ENCODE data around the gene SIRPB2. TPM values are rescaled to one million over a fixed set of nuclear protein-coding genes. Genes with fewer than 3 reads are reported as not detected.

SIRPB2 gene
- total RNA-seq, 1 experiment from 2014 or later = not detected

DNA sequence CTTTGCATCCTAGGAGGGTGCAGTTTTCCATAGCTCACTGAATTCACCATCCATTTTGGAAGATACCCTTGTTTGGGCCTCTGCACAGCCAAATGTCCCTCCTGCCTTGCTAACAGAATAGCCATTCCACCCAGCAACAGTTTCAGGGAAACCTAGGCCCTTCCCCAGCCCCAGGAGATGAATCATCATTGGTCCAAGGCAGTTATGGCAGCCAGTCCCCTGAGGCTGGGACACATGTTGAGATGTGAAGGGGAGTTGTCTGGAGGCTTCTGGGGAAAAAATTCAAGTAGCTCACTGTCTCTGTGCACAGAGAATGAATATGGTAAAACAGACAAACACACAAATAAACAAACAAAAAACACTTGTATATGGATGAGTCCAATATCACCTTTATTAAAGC, 17.4 kb upstream of the SIRPB2 start:
- no peak overlapping the region for H2BK120ac ChIP-seq (ENCODE audit: low read depth, low read length, poor library complexity, severe bottlenecking)
- H4K91ac ChIP-seq (ENCODE audit: insufficient read length, low read depth, low read length) = no peak overlapping the region
- H3K79me2 ChIP-seq (ENCODE audit: insufficient read depth, low read length) = no peaks in the 10 kb centered on the region
- H2BK20ac ChIP-seq (ENCODE audit: low read depth, low read length, poor library complexity, severe bottlenecking) = no peak overlapping the region
- H2BK5ac ChIP-seq (ENCODE audit: insufficient read length, low read length) = no peak overlapping the region
- no peak overlapping the region for H3T11ph ChIP-seq (ENCODE audit: low read length)
- no peaks in the 10 kb centered on the region for H3K23me2 ChIP-seq (ENCODE audit: insufficient read length, low read depth, low read length, poor library complexity, severe bottlenecking)
- no peaks in the 10 kb centered on the region for H3K27me3 ChIP-seq (ENCODE audit: insufficient read depth, low read length)
- no peaks in the 10 kb centered on the region for H3K79me1 ChIP-seq (ENCODE audit: insufficient read depth, low read depth, low read length, poor library complexity, severe bottlenecking)
- H3K4me1 ChIP-seq (ENCODE audit: insufficient read depth, low read length) = no peaks in the 10 kb centered on the region
- H3K27ac ChIP-seq (ENCODE audit: insufficient read length, low read depth, low read length) = no peak overlapping the region
- no peak overlapping the region for H3K14ac ChIP-seq (ENCODE audit: insufficient read depth, low read length)
- H2AK5ac ChIP-seq (ENCODE audit: insufficient read length, low read length) = no peak overlapping the region
- Mint-ChIP-seq H3K27ac (no peak overlapping the region), H3K4me3 (no peak overlapping the region), H3K36me3 (ENCODE audit: insufficient read depth in 1 of 3, low read depth in 3 of 3) (peaks cover 0 to under 1% (median 0%) of the 10 kb centered on the region in 3 experiments; a peak in 2 of 7 replicates), H3K4me1 (peaks cover 8 to 12% of the 10 kb centered on the region in 2 experiments), H3K9me3 (peaks cover 0 to under 1% of the 10 kb centered on the region in 2 experiments; a peak in 2 of 5 replicates), H3K27me3 (ENCODE audit: low read depth) (peaks cover 23% of the 10 kb centered on the region)
- no peak overlapping the region for H3K9ac ChIP-seq (ENCODE audit: extremely low read depth, insufficient read length, low read length)
- no peak overlapping the region for H2BK12ac ChIP-seq (ENCODE audit: insufficient read length, low read depth, low read length)
- no peak overlapping the region for H2AFZ ChIP-seq (ENCODE audit: low read length)
- no peak overlapping the region for H3K18ac ChIP-seq (ENCODE audit: insufficient read length, low read depth, low read length)
- H4K8ac ChIP-seq (replicated peaks; ENCODE audit: insufficient read length, low read depth, low read length) = no peak overlapping the region
- TF ChIP-seq, protein P1, sequence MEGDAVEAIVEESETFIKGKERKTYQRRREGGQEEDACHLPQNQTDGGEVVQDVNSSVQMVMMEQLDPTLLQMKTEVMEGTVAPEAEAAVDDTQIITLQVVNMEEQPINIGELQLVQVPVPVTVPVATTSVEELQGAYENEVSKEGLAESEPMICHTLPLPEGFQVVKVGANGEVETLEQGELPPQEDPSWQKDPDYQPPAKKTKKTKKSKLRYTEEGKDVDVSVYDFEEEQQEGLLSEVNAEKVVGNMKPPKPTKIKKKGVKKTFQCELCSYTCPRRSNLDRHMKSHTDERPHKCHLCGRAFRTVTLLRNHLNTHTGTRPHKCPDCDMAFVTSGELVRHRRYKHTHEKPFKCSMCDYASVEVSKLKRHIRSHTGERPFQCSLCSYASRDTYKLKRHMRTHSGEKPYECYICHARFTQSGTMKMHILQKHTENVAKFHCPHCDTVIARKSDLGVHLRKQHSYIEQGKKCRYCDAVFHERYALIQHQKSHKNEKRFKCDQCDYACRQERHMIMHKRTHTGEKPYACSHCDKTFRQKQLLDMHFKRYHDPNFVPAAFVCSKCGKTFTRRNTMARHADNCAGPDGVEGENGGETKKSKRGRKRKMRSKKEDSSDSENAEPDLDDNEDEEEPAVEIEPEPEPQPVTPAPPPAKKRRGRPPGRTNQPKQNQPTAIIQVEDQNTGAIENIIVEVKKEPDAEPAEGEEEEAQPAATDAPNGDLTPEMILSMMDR (conservative IDR thresholded peaks at IDR 0.05) = no peak
- H3K9me3 ChIP-seq (ENCODE audit: control insufficient read depth, low read depth, low read length) = no peaks in the 10 kb centered on the region
- no peaks in the 10 kb centered on the region for H4K20me1 ChIP-seq (ENCODE audit: control insufficient read depth, insufficient read depth, insufficient read length)
- no peak overlapping the region for H3K56ac ChIP-seq (ENCODE audit: insufficient read length, low read depth, low read length)
- no peak for DNase-seq
- H4K5ac ChIP-seq (ENCODE audit: insufficient read length, low read depth, low read length) = no peak overlapping the region
- no peak overlapping the region for H3K4ac ChIP-seq (ENCODE audit: low read depth, low read length)
- no peak overlapping the region for H2BK15ac ChIP-seq (ENCODE audit: low read depth, low read length)
- no peak overlapping the region for H3K23ac ChIP-seq (ENCODE audit: insufficient read length, low read depth, low read length)
- no peak overlapping the region for H3K4me2 ChIP-seq (ENCODE audit: insufficient read depth, insufficient read length, low read length)
